HEK293 (cell line): ENCODE data around the gene CKS1B.

Experiments used
- CTCF ChIA-PET: fragments of 350-600 bp; formaldehyde crosslinking; extraction: SDS; loops from one replicate; lab custom pipeline; 2021; ENCODE audit warnings: antibody characterized with exemption; lab: Yijun Ruan, JAX
- POLR2A ChIA-PET: fragments of 300-600 bp; formaldehyde crosslinking; extraction: SDS; loops from one replicate; lab custom pipeline; 2020; ENCODE audit warnings: antibody characterized with exemption, inconsistent platforms; lab: Yijun Ruan, JAX
- H3K27ac ChIP-seq: fragments of 200-500 bp; sonication (Bioruptor generic); 2 replicates; pipeline ENCODE4 v1.5.1; 2014; ENCODE audit warnings: low read depth, low read length, control low read depth, inconsistent platforms; ENCODE audit errors: extremely low read depth
- H3K36me3 ChIP-seq, 2 experiments: fragments of 200-500 bp in 1 of 2; sonication (Bioruptor generic) in 1 of 2; 1 replicate in 1 of 2; 2 replicates in 1 of 2; pipeline ENCODE4 v1.5.1; 2014 to 2017; ENCODE audit warnings: inconsistent platforms in 2 of 2, low read length in 2 of 2; ENCODE audit not compliant: control insufficient read depth in 2 of 2, insufficient read depth in 1 of 2
- H3K4me1 ChIP-seq: fragments of 200-500 bp; sonication (Bioruptor generic); 2 replicates; pipeline ENCODE4 v1.5.1; 2014; ENCODE audit warnings: mild to moderate bottlenecking, low read length, inconsistent platforms; ENCODE audit not compliant: control insufficient read depth, insufficient read depth
- H3K4me3 ChIP-seq: 2 replicates; pipeline ENCODE4 v1.5.1; 2011; ENCODE audit warnings: low read depth, mild to moderate bottlenecking, control low read depth, low read length, moderate library complexity
- H3K9me3 ChIP-seq: fragments of 200-500 bp; sonication (Bioruptor generic); 2 replicates; pipeline ENCODE4 v1.5.1; 2014; ENCODE audit warnings: low read depth, low read length, inconsistent platforms; ENCODE audit not compliant: control insufficient read depth, insufficient read depth
- BCL11A ChIP-seq: fragments of 450-650 bp; formaldehyde crosslinking; IDR thresholded peaks from 2 replicates; pipeline ENCODE4 v1.5.1; 2016; ENCODE audit warnings: low read depth, missing biosample characterization, missing genetic modification characterization
- CTCF ChIP-seq: fragments of 450-650 bp; formaldehyde crosslinking; IDR thresholded peaks from 2 replicates; pipeline ENCODE4 v1.5.1; 2016; ENCODE audit warnings: missing biosample characterization, missing genetic modification characterization
- PRDM1 ChIP-seq: fragments of 450-650 bp; formaldehyde crosslinking; IDR thresholded peaks from 2 replicates; pipeline ENCODE4; 2016; ENCODE audit warnings: missing biosample characterization, missing genetic modification characterization
- PRDM10 ChIP-seq: fragments of 450-650 bp; formaldehyde crosslinking; IDR thresholded peaks from 2 replicates; pipeline ENCODE4 v1.5.1; 2016; ENCODE audit warnings: missing biosample characterization, missing genetic modification characterization
- ZFHX2 ChIP-seq: fragments of 450-650 bp; formaldehyde crosslinking; conservative IDR thresholded peaks from 2 replicates; pipeline ENCODE4 v1.5.1; 2016; ENCODE audit warnings: missing biosample characterization, missing genetic modification characterization
- ZNF19 ChIP-seq: fragments of 450-650 bp; formaldehyde crosslinking; IDR thresholded peaks from 2 replicates; pipeline ENCODE4; 2016; ENCODE audit warnings: missing biosample characterization, missing genetic modification characterization, low read depth
- ZNF292 ChIP-seq: fragments of 450-650 bp; formaldehyde crosslinking; IDR thresholded peaks from 2 replicates; pipeline ENCODE4 v1.5.1; 2016; ENCODE audit warnings: low read depth, missing biosample characterization, missing genetic modification characterization, borderline replicate concordance
- ZNF610 ChIP-seq: fragments of 450-650 bp; formaldehyde crosslinking; IDR thresholded peaks from 2 replicates; pipeline ENCODE4 v1.5.1; 2016; ENCODE audit warnings: missing biosample characterization, missing genetic modification characterization, borderline replicate concordance
- ZNF768 ChIP-seq: fragments of 450-650 bp; formaldehyde crosslinking; IDR thresholded peaks from 2 replicates; pipeline ENCODE4 v1.5.1; 2018; ENCODE audit warnings: missing biosample characterization, mild to moderate bottlenecking, missing genetic modification characterization
- TF ChIP-seq, protein P1 (sequence below): fragments of 450-650 bp; formaldehyde crosslinking; IDR thresholded peaks from 2 replicates; pipeline ENCODE4 v1.5.1; 2016; ENCODE audit warnings: missing biosample characterization, missing genetic modification characterization

The CKS1B gene

DNA sequence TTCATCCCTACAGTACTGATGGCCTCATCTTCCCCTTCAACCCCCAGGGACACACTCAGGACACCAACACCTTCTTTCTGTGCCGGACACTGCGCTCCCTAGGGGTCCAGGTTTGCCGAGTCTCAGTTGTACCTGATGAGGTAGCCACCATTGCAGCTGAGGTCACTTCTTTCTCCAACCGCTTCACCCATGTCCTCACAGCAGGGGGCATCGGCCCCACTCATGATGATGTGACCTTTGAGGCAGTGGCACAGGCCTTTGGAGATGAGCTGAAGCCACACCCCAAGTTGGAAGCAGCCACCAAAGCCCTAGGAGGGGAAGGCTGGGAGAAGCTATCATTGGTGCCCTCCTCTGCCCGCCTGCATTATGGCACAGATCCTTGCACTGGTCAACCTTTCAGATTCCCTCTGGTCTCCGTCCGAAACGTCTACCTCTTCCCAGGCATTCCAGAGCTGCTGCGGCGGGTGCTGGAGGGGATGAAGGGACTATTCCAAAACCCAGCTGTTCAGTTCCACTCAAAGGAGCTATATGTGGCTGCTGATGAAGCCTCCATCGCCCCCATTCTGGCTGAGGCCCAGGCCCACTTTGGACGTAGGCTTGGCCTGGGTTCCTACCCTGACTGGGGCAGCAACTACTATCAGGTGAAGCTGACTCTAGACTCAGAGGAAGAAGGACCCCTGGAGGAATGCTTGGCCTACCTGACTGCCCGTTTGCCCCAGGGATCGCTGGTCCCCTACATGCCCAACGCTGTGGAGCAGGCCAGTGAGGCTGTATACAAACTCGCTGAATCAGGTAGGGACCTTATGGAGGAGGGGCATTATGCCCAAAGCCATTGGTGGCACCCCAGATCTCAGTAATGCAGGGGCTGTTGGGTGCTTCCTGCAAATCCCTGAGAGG is 13.8 kb downstream of the CKS1B start:
- Histone ChIP-seq H3K27ac (no peak overlapping the region), H3K9me3 (no peaks in the 10 kb centered on the region)
- TF ChIP-seq ZNF768 (tag by site-specific recombination) = no peak
- no peak for TF ChIP-seq ZFHX2
- TF ChIP-seq PRDM10 = peak; percentile 42; the same call in 1 of the 2 replicates
- TF ChIP-seq CTCF (tag by site-specific recombination) = 0 out of 2 replicates have a peak, but pooled peaks have one; percentile 22
- TF ChIP-seq, all 188 proteins: peak for 2
- Histone ChIP-seq H3K4me1 (no peaks in the 10 kb centered on the region), H3K4me3 (no peak overlapping the region), H3K36me3 (peaks cover 7 to 53% of the 10 kb centered on the region in 2 experiments; a peak in 2 of 3 replicates)
- ChIA-PET CTCF (interaction anchor here (0.6 to 2.6 kb wide), 8 partner anchors 8 to 657 kb away, joined by 3 to 15 read pairs (median 4); partner anchors contain the start of gene PBXIP1), POLR2A (interaction anchor here (0.9 to 1.3 kb wide), 5 partner anchors 11 to 32 kb away, joined by 3 to 5 read pairs (median 3); partner anchors contain the start of genes PBXIP1 and SHC1)

- Histone ChIP-seq H3K36me3 (peaks cover 7 to 53% of the 10 kb centered on the region in 2 experiments; a peak in 2 of 3 replicates), H3K9me3 (no peaks in the 10 kb centered on the region), H3K4me3 (no peak overlapping the region), H3K27ac (no peak overlapping the region), H3K4me1 (no peaks in the 10 kb centered on the region)
- ChIA-PET CTCF (interaction anchor here (1.0 to 1.3 kb wide), 3 partner anchors 10 to 60 kb away, joined by 4 to 7 read pairs (median 4); no protein-coding TSS in a partner anchor), POLR2A (interaction anchor here (1.3 kb wide), 1 partner anchor 34 kb away, joined by 5 read pairs; the partner anchor contains the start of gene PBXIP1)
- TF ChIP-seq ZNF292 (tag by site-specific recombination) = no peak
- no peak for TF ChIP-seq PRDM1 (tag by site-specific recombination)
- TF ChIP-seq, protein P1, sequence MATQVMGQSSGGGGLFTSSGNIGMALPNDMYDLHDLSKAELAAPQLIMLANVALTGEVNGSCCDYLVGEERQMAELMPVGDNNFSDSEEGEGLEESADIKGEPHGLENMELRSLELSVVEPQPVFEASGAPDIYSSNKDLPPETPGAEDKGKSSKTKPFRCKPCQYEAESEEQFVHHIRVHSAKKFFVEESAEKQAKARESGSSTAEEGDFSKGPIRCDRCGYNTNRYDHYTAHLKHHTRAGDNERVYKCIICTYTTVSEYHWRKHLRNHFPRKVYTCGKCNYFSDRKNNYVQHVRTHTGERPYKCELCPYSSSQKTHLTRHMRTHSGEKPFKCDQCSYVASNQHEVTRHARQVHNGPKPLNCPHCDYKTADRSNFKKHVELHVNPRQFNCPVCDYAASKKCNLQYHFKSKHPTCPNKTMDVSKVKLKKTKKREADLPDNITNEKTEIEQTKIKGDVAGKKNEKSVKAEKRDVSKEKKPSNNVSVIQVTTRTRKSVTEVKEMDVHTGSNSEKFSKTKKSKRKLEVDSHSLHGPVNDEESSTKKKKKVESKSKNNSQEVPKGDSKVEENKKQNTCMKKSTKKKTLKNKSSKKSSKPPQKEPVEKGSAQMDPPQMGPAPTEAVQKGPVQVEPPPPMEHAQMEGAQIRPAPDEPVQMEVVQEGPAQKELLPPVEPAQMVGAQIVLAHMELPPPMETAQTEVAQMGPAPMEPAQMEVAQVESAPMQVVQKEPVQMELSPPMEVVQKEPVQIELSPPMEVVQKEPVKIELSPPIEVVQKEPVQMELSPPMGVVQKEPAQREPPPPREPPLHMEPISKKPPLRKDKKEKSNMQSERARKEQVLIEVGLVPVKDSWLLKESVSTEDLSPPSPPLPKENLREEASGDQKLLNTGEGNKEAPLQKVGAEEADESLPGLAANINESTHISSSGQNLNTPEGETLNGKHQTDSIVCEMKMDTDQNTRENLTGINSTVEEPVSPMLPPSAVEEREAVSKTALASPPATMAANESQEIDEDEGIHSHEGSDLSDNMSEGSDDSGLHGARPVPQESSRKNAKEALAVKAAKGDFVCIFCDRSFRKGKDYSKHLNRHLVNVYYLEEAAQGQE (tag by site-specific recombination) = no peak
- no peak for TF ChIP-seq ZNF610 (tag by site-specific recombination)
- TF ChIP-seq ZNF19 (tag by site-specific recombination) = no peak
- no peak for TF ChIP-seq BCL11A
These were observed 14.8 kb downstream of the CKS1B start for GRCh38 chr1:154989195-154989860.
